CD1c-positive myeloid dendritic cell (primary cell): Measurements from ENCODE around the gene KRT72.

Experiments used
- DNase-seq: peaks from one replicate; pipeline ENCODE4 v3.0.0-alpha.2; 2016; ENCODE audit errors: extremely low spot score

The KRT72 gene

GRCh38 chr12:52600941-52601481 is at the start of gene KRT72:
KRT72 (minus strand) TSS chr12:52601463; CDS start chr12:52601452, 11 bp downstream.
- no peak for DNase-seq

- DNase-seq = no peak
Measured at GRCh38 chr12:52650520-52651081, 49.3 kb upstream of the KRT72 start.

- no peak for DNase-seq
Measured at GRCh38 chr12:52649066-52649465, 47.8 kb upstream of the KRT72 start.

- no peak for DNase-seq
Measured at GRCh38 chr12:52648012-52648550, 46.8 kb upstream of the KRT72 start.

GRCh38 chr12:52647601-52648000 is 46.3 kb upstream of the KRT72 start:
- no peak for DNase-seq

GRCh38 chr12:52646613-52647012 is 45.4 kb upstream of the KRT72 start:
- no peak for DNase-seq

GRCh38 chr12:52645982-52646381 is 44.7 kb upstream of the KRT72 start:
- DNase-seq = peak; percentile 46

GRCh38 chr12:52645120-52645761 is 44.0 kb upstream of the KRT72 start:
- peak; percentile 17 for DNase-seq

GRCh38 chr12:52644078-52644415 is 42.8 kb upstream of the KRT72 start:
- DNase-seq = no peak

- no peak for DNase-seq
Measured at GRCh38 chr12:52643233-52644077, 42.2 kb upstream of the KRT72 start.

- DNase-seq = no peak
Measured at GRCh38 chr12:52641468-52641867, 40.2 kb upstream of the KRT72 start.

- no peak for DNase-seq
Measured at GRCh38 chr12:52637299-52637698, 36.0 kb upstream of the KRT72 start.

GRCh38 chr12:52636592-52637258 is 35.5 kb upstream of the KRT72 start:
- DNase-seq = no peak

- DNase-seq = no peak
Measured at GRCh38 chr12:52636189-52636588, 34.9 kb upstream of the KRT72 start.

- no peak for DNase-seq
Measured at GRCh38 chr12:52634266-52635056, 33.2 kb upstream of the KRT72 start.

- DNase-seq = peak; percentile 6
Measured at GRCh38 chr12:52633383-52633782, 32.1 kb upstream of the KRT72 start.

- DNase-seq = no peak
Measured at GRCh38 chr12:52632656-52633055, 31.4 kb upstream of the KRT72 start.

- no peak for DNase-seq
Measured at GRCh38 chr12:52631676-52632459, 30.6 kb upstream of the KRT72 start.

GRCh38 chr12:52631264-52631663 is 30.0 kb upstream of the KRT72 start:
- DNase-seq = no peak

GRCh38 chr12:52630599-52631200 is 29.4 kb upstream of the KRT72 start:
- DNase-seq = no peak
